GM23338 (cell line): ENCODE data around the gene RTN4RL2. TPM values are rescaled to one million over a fixed set of nuclear protein-coding genes. Genes with fewer than 3 reads are reported as not detected.

ENCODE experiments used
- ATAC-seq: fragments of 200-7000 bp; cut with Tn5 transposase; 3 replicates; pipeline ENCODE4 v1.9.1; 2020
- DNase-seq: peaks from one replicate; pipeline ENCODE4 v3.0.0-alpha.2; 2015; ENCODE audit warnings: low spot score
- H2AFZ ChIP-seq: fragments of 200-600 bp; sonication (generic); 2 replicates; pipeline ENCODE4 v1.8.0; 2016; ENCODE audit warnings: antibody characterized with exemption, mild to moderate bottlenecking, moderate library complexity
- H3F3A ChIP-seq: fragments of 200-600 bp; sonication (generic); replicated peaks from 2 replicates; pipeline ENCODE4 v1.8.0; 2017; ENCODE audit warnings: antibody characterized with exemption, mixed run types, low read depth
- H3K27ac ChIP-seq: fragments of 200-600 bp; sonication (generic); 2 replicates; pipeline ENCODE4 v1.6.1; 2016; ENCODE audit warnings: low read depth
- H3K27me3 ChIP-seq: fragments of 200-600 bp; sonication (generic); 2 replicates; pipeline ENCODE4 v1.8.0; 2016; ENCODE audit warnings: mild to moderate bottlenecking, mixed run types, moderate library complexity; ENCODE audit not compliant: insufficient read depth
- H3K36me3 ChIP-seq: fragments of 200-600 bp; sonication (generic); 2 replicates; pipeline ENCODE4 v1.8.0; 2016; ENCODE audit warnings: mild to moderate bottlenecking; ENCODE audit not compliant: insufficient read depth
- H3K4me1 ChIP-seq: fragments of 200-600 bp; sonication (generic); 2 replicates; pipeline ENCODE4 v1.8.0; 2016; ENCODE audit warnings: mild to moderate bottlenecking, moderate library complexity; ENCODE audit not compliant: insufficient read depth
- H3K4me2 ChIP-seq: fragments of 200-600 bp; sonication (generic); 2 replicates; pipeline ENCODE4 v1.7.1; 2017; ENCODE audit warnings: mixed run types
- H3K4me3 ChIP-seq: fragments of 200-600 bp; sonication (generic); 2 replicates; pipeline ENCODE4 v1.6.1; 2016; ENCODE audit warnings: mixed run types
- H3K79me2 ChIP-seq: fragments of 200-600 bp; sonication (generic); replicated peaks from 2 replicates; pipeline ENCODE4 v1.8.0; 2017; ENCODE audit warnings: mild to moderate bottlenecking; ENCODE audit not compliant: insufficient read depth
- H3K9me2 ChIP-seq: fragments of 200-600 bp; sonication (generic); 2 replicates; pipeline ENCODE4 v1.8.0; 2017; ENCODE audit not compliant: insufficient read depth
- H4K20me1 ChIP-seq: fragments of 200-600 bp; sonication (generic); replicated peaks from 2 replicates; pipeline ENCODE4 v1.8.0; 2017; ENCODE audit warnings: mild to moderate bottlenecking; ENCODE audit not compliant: insufficient read depth
- H3K27ac Mint-ChIP-seq: 2 replicates; pipeline ENCODE4 v1.8.0; 2020; ENCODE audit warnings: inconsistent platforms, mild to moderate bottlenecking, moderate library complexity, mixed read lengths
- H3K27me3 Mint-ChIP-seq: 3 replicates; pipeline ENCODE4 v1.8.0; 2022; ENCODE audit warnings: low read depth, mild to moderate bottlenecking, moderate library complexity, mixed read lengths, inconsistent platforms; ENCODE audit not compliant: insufficient read depth, poor library complexity
- H3K36me3 Mint-ChIP-seq: 3 replicates; pipeline ENCODE4 v1.8.0; 2021; ENCODE audit warnings: low read depth, mild to moderate bottlenecking, inconsistent platforms, moderate library complexity, mixed read lengths
- H3K4me1 Mint-ChIP-seq: 3 replicates; pipeline ENCODE4 v1.8.0; 2020; ENCODE audit warnings: mild to moderate bottlenecking, inconsistent platforms, mixed read lengths
- H3K4me3 Mint-ChIP-seq: 3 replicates; pipeline ENCODE4 v1.8.0; 2021; ENCODE audit warnings: moderate library complexity, mild to moderate bottlenecking, inconsistent platforms, mixed read lengths
- H3K9me3 Mint-ChIP-seq: 3 replicates; pipeline ENCODE4 v1.8.0; 2020; ENCODE audit warnings: moderate library complexity, mild to moderate bottlenecking, inconsistent platforms, mixed read lengths
- EZH2 ChIP-seq: fragments of 200-600 bp; sonication (generic); IDR thresholded peaks from one replicate; pipeline ENCODE4 v1.8.0; 2017; ENCODE audit warnings: antibody characterized with exemption, mild to moderate bottlenecking, low read depth; ENCODE audit not compliant: unreplicated experiment
- EZH2phosphoT487 ChIP-seq: fragments of 200-600 bp; sonication (generic); IDR thresholded peaks from one replicate; pipeline ENCODE4 v1.8.1; 2018; ENCODE audit warnings: antibody characterized with exemption; ENCODE audit not compliant: unreplicated experiment
- NANOG ChIP-seq: IDR thresholded peaks from 2 replicates; pipeline ENCODE4 v1.6.1; 2016; ENCODE audit warnings: antibody characterized with exemption, borderline replicate concordance
- POLR2AphosphoS5 ChIP-seq: IDR thresholded peaks from 2 replicates; pipeline ENCODE4 v1.6.1; 2016; ENCODE audit warnings: antibody characterized with exemption, low read depth
- REST ChIP-seq: IDR thresholded peaks from one replicate; pipeline ENCODE4 v1.6.1; 2018; ENCODE audit warnings: antibody characterized with exemption; ENCODE audit not compliant: unreplicated experiment
- ZNF114 ChIP-seq: fragments of 250-450 bp; sonication (Bioruptor Pico); IDR thresholded peaks from 2 replicates; pipeline ENCODE4 v1.5.0; 2020; ENCODE audit warnings: mild to moderate bottlenecking, moderate library complexity
- polyA plus RNA-seq: library from polyadenylated mRNA; unstranded; fragments of >200 nt; fragmentation: Nextera tagmentation; extraction: Ambion mirVana; gene quantifications from 2 replicates; pipeline ENCODE4 v1.2.1, GENCODE V29; 2016
- total RNA-seq: library from RNA; depleted of rRNA; stranded (reverse); fragments of >200 nt; shearing (Covaris generic); gene quantifications from 2 replicates; pipeline ENCODE4 v1.2.3, GENCODE V29; 2014
- TF ChIP-seq, protein P1 (sequence below): fragments of 250-450 bp; sonication (Bioruptor Pico); IDR thresholded peaks from 2 replicates; pipeline ENCODE4 v1.5.0; 2020; ENCODE audit warnings: mild to moderate bottlenecking, moderate library complexity
- TF ChIP-seq, protein P2 (sequence below): IDR thresholded peaks from 2 replicates; pipeline ENCODE4 v1.6.1; 2016; ENCODE audit warnings: antibody characterized with exemption

RTN4RL2 gene
- total and polyA plus RNA-seq, 2 experiments from 2014 or later: 13.9 to 15.9 TPM

DNA sequence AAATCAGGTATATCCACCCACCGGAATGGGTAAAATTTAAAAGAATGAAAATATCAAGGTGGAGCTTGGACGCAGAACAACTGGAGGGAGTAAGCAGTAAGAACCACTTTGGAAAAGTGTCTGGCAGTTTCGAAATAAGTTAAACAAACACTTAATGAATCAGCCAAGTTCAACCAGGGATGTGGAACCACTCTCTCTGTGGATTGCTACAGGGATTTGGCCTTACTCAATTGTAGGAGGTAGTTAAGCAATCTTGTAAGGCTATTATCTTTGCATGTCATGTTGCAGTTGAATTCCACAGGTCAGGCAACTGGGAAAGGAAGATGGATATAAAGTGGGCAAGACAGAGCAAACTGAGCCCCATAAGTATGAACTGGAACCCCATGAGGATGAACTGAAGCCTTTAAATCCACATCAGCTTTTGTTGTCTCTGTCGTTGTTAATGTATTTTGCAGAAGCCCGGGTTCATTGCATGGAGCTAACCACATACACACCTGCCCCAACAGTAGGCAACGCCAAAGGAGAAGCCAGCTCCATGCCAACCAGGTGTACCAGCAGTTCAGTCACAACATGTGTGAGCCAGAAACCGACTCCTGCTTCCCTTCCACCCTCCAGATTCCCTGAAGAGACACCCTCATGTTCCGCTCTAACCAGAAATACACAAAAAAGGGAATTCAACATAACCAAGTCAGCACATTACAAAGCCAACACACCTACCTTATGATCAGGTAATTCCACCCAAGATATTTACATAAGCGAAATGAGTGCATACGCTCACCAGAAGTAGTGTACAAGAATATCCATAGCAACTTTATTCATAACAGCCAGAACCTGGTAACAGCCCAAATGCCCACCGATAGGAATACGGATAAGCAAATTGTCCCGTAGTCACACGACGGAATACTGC lies 25.4 kb upstream of the RTN4RL2 start:
- Histone ChIP-seq H3K27me3 (no peaks in the 10 kb centered on the region), H2AFZ (no peak overlapping the region), H3K79me2 (no peaks in the 10 kb centered on the region), H3K4me2 (no peak overlapping the region), H3K4me3 (no peak overlapping the region), H3K9me2 (no peaks in the 10 kb centered on the region), H4K20me1 (no peaks in the 10 kb centered on the region), H3F3A (no peaks in the 10 kb centered on the region), H3K27ac (no peak overlapping the region), H3K4me1 (no peaks in the 10 kb centered on the region), H3K36me3 (no peaks in the 10 kb centered on the region)
- Mint-ChIP-seq H3K36me3 (no peaks in the 10 kb centered on the region), H3K9me3 (no peaks in the 10 kb centered on the region; the same call in 2 of the 3 replicates), H3K27ac (no peak overlapping the region), H3K4me3 (no peak overlapping the region), H3K4me1 (no peaks in the 10 kb centered on the region), H3K27me3 (peaks cover 3% of the 10 kb centered on the region)
- TF ChIP-seq REST (no peak), EZH2phosphoT487 (no peak), NANOG (no peak)
- no peak for DNase-seq
- no peak for ATAC-seq

- Histone ChIP-seq H2AFZ (no peak overlapping the region), H3K4me3 (no peak overlapping the region), H3K79me2 (no peaks in the 10 kb centered on the region), H3F3A (no peaks in the 10 kb centered on the region), H3K4me2 (no peak overlapping the region), H4K20me1 (no peaks in the 10 kb centered on the region), H3K27ac (no peak overlapping the region), H3K9me2 (no peaks in the 10 kb centered on the region), H3K4me1 (no peaks in the 10 kb centered on the region), H3K36me3 (no peaks in the 10 kb centered on the region), H3K27me3 (no peaks in the 10 kb centered on the region)
- no peaks in the 10 kb centered on the region for H3K36me3 Mint-ChIP-seq
- peaks cover 2% of the 10 kb centered on the region for H3K27me3 Mint-ChIP-seq
- no peaks in the 10 kb centered on the region for H3K4me1 Mint-ChIP-seq
- H3K9me3 Mint-ChIP-seq: no peaks in the 10 kb centered on the region; the same call in 2 of the 3 replicates
- H3K4me3 Mint-ChIP-seq: no peak overlapping the region
- DNase-seq (no peak), ATAC-seq (no peak)
- H3K27ac Mint-ChIP-seq: no peak overlapping the region
- TF ChIP-seq, protein P1, sequence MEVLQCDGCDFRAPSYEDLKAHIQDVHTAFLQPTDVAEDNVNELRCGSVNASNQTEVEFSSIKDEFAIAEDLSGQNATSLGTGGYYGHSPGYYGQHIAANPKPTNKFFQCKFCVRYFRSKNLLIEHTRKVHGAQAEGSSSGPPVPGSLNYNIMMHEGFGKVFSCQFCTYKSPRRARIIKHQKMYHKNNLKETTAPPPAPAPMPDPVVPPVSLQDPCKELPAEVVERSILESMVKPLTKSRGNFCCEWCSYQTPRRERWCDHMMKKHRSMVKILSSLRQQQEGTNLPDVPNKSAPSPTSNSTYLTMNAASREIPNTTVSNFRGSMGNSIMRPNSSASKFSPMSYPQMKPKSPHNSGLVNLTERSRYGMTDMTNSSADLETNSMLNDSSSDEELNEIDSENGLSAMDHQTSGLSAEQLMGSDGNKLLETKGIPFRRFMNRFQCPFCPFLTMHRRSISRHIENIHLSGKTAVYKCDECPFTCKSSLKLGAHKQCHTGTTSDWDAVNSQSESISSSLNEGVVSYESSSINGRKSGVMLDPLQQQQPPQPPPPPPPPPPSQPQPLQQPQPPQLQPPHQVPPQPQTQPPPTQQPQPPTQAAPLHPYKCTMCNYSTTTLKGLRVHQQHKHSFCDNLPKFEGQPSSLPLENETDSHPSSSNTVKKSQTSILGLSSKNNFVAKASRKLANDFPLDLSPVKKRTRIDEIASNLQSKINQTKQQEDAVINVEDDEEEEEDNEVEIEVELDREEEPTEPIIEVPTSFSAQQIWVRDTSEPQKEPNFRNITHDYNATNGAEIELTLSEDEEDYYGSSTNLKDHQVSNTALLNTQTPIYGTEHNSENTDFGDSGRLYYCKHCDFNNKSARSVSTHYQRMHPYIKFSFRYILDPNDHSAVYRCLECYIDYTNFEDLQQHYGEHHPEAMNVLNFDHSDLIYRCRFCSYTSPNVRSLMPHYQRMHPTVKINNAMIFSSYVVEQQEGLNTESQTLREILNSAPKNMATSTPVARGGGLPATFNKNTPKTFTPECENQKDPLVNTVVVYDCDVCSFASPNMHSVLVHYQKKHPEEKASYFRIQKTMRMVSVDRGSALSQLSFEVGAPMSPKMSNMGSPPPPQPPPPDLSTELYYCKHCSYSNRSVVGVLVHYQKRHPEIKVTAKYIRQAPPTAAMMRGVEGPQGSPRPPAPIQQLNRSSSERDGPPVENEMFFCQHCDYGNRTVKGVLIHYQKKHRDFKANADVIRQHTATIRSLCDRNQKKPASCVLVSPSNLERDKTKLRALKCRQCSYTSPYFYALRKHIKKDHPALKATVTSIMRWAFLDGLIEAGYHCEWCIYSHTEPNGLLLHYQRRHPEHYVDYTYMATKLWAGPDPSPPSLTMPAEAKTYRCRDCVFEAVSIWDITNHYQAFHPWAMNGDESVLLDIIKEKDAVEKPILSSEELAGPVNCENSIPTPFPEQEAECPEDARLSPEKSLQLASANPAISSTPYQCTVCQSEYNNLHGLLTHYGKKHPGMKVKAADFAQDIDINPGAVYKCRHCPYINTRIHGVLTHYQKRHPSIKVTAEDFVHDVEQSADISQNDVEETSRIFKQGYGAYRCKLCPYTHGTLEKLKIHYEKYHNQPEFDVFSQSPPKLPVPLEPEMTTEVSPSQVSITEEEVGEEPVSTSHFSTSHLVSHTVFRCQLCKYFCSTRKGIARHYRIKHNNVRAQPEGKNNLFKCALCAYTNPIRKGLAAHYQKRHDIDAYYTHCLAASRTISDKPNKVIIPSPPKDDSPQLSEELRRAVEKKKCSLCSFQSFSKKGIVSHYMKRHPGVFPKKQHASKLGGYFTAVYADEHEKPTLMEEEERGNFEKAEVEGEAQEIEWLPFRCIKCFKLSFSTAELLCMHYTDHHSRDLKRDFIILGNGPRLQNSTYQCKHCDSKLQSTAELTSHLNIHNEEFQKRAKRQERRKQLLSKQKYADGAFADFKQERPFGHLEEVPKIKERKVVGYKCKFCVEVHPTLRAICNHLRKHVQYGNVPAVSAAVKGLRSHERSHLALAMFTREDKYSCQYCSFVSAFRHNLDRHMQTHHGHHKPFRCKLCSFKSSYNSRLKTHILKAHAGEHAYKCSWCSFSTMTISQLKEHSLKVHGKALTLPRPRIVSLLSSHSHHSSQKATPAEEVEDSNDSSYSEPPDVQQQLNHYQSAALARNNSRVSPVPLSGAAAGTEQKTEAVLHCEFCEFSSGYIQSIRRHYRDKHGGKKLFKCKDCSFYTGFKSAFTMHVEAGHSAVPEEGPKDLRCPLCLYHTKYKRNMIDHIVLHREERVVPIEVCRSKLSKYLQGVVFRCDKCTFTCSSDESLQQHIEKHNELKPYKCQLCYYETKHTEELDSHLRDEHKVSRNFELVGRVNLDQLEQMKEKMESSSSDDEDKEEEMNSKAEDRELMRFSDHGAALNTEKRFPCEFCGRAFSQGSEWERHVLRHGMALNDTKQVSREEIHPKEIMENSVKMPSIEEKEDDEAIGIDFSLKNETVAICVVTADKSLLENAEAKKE: no peak
- no peak for TF ChIP-seq EZH2
- TF ChIP-seq, protein P2, sequence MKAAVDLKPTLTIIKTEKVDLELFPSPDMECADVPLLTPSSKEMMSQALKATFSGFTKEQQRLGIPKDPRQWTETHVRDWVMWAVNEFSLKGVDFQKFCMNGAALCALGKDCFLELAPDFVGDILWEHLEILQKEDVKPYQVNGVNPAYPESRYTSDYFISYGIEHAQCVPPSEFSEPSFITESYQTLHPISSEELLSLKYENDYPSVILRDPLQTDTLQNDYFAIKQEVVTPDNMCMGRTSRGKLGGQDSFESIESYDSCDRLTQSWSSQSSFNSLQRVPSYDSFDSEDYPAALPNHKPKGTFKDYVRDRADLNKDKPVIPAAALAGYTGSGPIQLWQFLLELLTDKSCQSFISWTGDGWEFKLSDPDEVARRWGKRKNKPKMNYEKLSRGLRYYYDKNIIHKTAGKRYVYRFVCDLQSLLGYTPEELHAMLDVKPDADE: no peak
- no peak for TF ChIP-seq POLR2AphosphoS5
- no peak for TF ChIP-seq ZNF114 (CRISPR knock-in tag)
Measured at GRCh38 chr11:57436031-57436430, 24.3 kb upstream of the RTN4RL2 start.
